CD1c-positive myeloid dendritic cell (primary cell): ENCODE measurements around the gene OBP2A.

ENCODE experiments used
- DNase-seq: peaks from one replicate; pipeline ENCODE4 v3.0.0-alpha.2; 2016; ENCODE audit errors: extremely low spot score

OBP2A gene

DNA sequence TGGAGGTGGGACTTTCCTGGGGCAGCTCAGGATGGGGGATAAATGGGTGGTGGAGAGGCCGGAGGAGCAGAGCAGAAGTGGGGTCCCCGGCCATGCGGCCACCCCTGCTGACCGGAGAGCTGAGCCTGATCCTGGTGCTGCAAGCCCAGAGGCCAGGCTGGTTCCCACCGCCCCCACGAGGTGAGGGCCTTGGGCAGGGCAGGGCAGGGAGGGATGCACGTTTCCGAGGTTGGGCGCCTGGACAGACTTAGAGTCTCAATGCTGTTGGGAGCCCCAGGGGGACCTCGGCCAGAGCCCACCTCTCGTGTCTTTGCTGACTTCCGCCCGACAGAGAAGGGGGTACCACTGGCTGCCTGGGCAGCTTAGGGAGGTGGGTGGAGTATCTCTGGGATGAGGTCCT, 5.5 kb downstream of the OBP2A start:
- DNase-seq = no peak

DNA sequence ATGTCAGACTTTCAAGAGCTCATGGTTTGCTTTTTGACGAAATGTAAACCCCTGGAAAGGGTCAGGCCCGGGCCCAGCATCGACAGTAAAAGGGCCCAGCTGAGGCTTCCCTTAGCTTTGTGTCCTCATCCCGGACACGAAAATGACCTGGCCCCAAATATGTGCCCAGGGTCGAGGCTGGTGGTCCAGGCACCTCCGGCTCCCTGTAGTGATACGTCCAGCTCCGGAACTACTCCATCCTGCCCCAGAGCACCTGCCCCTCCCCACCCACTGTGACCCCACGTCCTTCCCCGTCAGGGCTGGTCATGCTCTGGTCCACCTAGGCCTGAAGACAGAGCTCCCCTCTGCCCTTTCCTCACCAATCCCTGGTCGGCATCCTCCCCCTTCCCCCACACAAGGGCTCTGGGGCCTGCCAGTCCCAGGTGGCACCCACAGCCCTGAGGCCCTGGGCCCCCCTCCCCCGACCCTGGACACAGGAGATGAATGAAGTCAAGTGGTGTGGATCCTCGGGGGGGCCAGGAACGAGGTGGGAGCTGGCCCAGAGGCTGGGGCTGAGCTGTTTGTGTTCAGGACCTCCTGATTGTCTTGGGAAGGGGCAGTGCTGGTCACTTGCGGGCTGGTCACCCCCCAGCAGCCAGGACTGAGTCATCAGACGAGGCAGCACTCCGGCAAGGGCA, 6.2 kb downstream of the OBP2A start:
- DNase-seq = no peak

DNA sequence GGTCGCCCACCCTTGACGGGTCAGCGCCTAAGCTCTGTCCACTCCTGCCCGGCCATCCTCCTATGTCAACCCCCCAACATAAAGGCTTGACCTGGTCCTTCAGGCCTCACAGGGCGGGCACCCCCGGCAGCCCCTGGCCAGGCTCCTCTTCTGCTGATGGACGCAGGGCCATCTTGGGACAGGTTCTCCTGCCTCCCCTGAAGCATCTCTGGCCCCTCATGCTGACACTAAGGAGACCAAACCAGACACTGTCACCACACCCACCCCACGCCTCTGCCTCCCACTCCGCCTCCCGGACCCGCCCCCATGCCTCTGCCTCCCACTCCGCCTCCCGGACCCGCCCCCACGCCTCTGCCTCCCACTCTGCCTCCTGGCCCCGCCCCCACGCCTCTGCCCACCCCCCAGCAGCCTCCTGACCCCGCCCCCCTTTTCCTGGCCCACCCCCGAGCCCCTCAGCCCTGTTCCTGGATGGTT, 6.8 kb downstream of the OBP2A start:
- DNase-seq = no peak

DNA sequence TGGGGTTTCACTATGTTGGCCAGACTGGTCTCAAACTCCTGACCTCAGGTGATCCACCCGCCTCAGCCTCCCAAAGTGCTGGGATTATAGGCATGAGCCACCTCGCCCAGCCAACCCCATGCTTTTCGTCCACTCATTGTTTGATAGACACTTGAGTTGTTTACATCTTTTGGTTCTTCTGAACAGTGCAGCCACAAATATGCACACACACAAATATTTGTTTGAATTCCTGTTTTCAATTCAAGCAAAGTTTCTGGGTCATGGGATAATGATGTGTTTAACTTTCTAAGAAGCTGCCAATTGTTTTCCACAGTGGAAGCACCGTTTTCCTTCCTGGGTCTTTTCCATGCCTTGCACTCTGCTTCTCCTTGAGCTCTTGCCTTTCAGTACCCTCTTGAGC, 8.8 kb downstream of the OBP2A start:
- no peak for DNase-seq

DNA sequence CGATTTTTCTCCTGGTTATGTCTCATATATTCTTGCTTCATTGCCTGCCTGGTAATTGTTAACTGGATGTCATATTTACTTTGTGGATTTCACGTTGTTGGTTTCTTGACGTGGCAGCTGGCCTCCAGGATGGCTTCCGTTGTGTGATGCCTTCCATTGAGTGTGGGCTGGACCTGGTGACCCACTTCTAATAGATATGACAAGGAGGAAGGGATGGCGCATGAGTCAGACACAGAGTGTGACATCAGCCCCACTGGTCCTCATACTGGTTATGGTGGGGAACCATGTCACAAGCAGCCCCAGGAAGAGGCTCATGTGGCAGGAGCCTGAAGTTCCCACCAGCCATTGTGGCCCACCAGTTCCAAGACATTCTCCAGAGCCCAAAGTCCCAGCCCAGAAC, 9.3 kb downstream of the OBP2A start:
- no peak for DNase-seq

DNA sequence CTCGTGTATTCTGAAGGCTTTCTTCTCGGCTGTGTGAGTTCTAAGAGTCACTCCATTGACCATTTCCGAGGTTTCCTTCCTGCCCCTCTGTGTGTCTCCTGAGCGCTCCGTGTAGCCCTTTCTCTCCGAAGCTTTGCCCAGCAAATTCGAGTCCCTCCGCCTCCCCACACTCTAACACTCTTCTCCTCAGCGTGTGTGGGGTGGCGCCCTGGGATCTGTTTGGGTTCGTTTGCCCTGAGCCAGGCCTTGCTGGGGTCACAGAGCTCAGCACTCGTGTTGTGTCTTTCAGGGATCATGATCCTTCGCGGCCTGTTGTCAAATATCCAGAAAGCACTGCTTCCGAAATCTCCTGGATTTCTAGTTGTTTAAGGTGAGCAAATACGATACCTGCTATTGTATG, 10.0 kb downstream of the OBP2A start:
- DNase-seq = no peak

DNA sequence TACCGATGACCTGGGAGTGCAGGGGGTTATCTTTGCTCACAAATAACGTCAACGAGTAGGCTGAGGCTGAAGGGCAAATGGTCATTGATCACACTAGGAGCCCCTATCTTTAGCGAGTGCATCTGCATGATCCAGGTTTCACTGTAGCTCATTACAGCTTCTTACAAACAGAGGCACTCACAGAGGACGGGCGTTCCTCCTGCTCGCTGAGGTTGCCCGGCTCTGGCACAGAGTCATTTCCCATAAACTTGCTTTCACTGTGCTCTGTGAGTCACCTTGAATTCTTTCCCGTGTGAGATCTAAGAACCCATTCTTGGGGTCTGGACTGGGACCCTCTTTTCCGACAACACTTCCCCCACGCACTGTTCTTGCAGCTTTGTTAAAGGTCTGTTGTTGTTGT, 13.7 kb downstream of the OBP2A start:
- DNase-seq = no peak

DNA sequence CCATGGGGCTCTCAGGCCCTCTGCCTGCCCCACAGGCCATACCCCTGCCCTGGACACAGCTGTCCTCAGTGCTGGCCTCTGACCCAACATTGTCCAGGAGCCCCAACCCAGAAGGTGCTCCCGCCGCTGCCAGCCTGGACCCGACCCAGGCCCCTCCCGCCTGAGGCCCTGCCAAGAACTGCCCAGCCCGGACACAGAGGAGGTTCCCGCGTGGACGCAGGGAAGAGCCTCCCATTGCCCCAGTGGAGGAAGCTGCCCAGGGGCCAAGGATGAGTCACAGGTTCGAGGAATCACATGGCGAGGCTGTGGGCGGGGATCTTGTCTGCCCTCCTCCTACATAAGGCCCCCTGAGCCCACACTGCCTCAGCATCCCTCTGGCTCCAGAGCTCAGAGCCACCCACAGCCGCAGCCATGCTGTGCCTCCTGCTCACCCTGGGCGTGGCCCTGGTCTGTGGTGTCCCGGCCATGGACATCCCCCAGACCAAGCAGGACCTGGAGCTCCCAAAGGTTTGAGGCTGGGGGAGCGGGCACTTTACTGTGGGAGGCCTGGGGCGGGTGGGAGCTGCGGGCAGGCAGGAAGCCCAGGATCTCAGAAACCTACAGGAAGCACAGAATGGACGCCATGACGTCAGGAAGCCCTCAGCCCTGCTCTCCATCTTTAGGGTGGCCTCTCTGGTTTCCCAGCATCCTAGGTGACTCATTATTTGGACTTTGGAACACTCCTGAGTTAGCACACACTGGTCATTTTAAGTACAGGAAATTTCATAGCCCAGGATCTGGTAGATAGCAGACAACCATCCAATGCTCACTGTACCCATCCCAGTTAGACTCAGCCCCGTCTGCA, 15.7 kb downstream of the OBP2A start, which contains the start of gene PAEP:
TSS of gene PAEP (plus strand) at position 366 of the 844 bp plus-strand sequence.
- DNase-seq = no peak

DNA sequence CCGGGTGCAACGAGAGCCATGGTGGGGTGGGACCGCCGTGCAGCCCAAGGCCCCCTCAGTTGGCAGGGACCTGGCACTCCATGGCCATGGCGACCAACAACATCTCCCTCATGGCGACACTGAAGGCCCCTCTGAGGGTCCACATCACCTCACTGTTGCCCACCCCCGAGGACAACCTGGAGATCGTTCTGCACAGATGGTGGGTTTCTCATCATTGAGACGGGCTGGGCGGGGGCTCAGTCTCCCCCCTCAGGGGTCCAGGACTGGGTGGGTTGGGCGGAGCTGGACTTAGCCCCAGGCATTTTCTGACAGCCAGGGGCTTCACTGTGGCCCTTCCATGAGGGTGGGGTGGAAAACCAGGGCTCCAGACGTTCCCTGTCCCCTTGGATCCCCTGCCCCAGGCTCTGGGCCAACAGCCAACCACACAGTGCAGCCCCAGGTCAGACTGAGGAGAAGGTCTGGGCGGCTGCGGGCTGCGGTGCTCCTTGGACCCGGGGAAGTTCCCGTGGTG, 16.4 kb downstream of the OBP2A start:
- DNase-seq = no peak

DNA sequence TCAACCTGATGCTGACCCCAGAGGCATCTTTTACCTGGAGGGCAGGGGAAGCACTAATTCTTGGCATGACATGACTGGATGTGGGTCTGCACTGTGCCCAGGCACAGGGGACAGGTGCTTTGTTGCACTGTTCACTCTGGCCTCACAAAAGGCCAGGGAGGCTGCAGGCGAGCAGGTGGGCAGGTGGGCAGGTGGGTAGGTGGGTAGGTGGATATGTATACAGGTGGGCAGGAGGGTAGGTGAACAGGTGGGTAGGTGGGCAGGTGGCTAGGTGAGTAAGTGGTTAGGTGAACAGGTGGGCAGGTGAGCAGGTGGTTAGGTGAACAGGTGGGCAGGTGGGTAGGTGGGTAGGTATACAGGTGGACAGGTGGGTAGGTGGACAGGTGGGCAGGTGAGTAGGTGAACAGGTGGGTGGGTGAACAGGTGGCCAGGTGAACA, 17.1 kb downstream of the OBP2A start:
- no peak for DNase-seq

DNA sequence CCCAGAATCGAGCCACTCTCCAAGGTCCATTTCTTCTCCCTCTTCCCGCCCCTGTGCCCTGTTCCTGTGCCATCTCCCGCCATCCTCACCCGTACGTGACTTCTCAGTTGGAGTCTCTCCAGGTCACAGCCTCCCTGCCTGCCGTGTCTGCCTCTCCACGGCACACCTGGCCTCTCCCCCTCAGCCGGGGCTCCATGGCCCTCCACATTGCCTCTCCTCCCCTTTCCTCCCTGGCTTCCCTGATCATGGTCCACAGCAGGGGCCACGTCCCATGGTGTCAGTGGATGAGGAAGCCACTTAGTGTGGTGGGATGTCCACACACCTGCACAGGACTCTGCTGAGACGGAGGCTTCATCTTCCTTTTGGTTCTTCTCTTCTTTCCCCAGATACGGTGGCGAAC, 17.9 kb downstream of the OBP2A start:
- no peak for DNase-seq

DNA sequence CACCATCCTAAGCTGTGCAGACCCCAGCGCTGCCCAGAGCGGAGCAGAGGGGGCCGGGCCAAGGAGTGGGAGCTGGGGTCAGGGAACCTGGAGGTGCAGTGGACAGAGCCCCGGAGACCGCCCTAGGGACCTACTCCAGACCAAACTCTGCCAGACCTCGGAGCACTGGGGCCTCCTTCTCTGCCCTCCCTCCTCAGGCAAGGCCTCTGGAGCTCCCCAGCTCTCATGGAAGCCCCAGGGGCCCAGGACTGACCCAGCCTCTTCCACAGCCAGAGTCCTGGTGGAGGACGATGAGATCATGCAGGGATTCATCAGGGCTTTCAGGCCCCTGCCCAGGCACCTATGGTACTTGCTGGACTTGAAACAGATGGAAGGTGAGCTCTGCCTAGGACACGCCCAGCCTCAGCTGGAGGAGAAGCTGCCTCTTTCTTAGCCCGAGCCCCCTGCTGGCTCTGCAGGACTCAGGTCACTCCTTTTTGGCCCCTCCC, 19.3 kb downstream of the OBP2A start:
- no peak for DNase-seq

DNA sequence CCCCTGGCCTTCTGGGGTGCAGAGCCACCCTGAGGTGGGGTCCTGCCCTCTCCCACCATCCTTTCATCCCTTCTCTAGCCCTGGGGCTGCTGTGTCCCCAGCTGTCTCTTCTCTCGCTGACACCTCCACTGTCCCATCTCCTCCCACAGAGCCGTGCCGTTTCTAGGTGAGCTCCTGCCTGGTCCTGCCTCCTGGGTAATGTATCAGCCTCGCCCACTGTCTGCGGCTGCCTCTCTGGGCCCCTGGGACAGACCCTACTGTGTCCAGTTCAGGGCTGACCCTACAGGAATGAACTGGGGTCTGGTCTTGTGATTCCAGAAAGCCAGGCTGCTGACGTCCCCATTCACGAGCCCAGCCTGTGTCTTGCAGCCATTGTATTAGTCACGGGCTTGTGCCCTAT, 19.7 kb downstream of the OBP2A start:
- DNase-seq = no peak

DNA sequence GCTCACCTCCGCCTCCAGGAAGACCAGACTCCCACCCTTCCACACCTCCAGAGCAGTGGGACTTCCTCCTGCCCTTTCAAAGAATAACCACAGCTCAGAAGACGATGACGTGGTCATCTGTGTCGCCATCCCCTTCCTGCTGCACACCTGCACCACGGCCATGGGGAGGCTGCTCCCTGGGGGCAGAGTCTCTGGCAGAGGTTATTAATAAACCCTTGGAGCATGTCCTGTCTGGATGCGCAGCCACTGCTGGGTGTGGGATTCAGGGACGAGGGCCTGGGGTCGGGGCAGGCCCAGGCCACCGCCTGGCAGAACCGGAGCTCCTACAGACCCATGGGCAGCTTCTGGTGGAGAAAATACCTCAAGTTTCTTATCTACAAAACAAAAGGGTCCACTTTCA, 20.6 kb downstream of the OBP2A start:
- DNase-seq = no peak

DNA sequence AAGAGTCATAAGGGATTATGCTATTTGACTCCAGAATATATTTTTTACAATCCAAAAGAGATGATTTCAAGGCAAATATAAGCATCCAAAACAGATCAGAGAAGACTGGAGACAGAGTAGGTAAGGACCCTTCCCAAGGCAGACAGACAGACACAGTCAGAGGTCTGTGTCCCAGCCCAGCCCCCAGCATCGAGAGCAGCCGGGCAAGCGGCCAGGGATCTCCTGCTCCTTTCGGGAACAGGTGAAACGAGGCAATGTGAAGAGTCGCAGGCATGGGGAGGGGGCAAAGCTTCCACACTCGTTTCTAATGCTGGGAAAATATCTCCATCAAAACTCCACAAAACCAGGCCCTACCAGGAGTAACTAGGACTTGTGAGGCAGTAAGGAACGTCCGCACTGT, 21.4 kb downstream of the OBP2A start:
- DNase-seq = no peak

DNA sequence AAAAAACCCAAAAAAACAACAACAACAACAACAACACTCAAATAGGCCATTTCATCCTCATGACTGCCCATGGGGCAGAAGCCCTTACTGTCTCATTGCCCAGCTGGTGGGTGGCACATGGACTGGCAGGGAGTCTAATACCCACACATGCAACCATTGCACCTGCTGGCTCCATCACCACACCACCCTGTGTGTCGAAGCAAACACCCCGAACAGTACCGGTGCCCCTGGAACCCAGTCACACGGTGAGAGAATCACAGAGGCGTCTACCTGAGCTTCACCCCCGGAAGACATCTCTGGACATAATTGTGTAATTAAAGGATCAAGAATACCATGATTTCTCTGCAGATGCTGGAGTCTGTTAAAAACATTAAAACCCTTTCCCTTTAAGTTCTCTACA, 22.1 kb downstream of the OBP2A start:
- DNase-seq = no peak

DNA sequence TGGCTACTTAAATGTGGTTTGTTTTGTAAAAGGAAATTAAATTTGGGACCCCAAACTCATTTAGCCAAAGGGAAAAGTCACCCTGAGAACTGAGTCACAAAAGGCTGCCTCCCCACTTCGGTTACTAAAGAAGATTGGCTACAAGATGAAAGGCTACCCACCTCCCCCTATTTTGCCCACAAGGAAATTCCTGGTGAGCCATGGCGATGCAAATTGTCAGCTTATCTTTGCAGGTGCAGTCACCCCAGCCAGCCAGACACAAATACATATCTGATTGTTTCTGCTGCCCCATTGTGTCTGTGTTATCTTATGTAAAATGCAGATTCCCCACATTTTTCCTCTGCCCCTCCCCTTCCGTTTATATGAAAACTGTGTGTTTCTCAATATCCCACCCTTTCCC, 24.5 kb downstream of the OBP2A start:
- DNase-seq = no peak

DNA sequence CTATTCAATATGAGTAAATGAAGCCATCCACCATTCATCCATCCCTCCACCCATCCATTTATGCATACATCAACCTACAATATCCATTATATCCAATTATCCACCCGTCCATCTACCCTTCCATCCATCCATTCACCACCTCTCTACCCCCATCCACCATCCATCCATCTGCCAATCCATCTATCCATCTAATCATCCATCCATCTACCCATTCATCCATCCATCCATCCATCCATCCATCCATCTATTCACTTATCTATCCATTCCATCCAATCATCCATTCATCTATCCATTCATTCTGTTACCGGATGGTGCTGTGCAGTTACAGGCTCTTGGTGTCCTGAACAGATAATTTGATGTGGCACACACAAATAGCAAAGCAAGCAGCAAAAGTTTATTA, 26.3 kb downstream of the OBP2A start:
- no peak for DNase-seq

DNA sequence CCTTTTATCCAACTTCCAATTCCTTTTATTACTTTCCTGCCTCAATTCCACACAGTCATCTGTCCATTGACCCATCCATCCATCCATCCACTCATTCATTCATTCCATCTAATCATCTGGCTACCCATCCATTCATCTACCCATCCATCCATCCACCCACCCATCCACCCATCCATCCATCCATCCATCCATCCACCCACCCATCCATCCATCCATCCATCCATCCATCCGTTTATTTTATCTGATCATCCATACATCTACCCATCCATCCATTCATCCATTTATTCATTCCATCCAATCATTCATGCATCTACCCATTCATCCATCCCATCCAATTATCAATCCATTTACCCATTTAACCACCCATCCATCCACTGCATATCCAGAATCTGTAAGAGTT, 27.2 kb downstream of the OBP2A start:
- no peak for DNase-seq

DNA sequence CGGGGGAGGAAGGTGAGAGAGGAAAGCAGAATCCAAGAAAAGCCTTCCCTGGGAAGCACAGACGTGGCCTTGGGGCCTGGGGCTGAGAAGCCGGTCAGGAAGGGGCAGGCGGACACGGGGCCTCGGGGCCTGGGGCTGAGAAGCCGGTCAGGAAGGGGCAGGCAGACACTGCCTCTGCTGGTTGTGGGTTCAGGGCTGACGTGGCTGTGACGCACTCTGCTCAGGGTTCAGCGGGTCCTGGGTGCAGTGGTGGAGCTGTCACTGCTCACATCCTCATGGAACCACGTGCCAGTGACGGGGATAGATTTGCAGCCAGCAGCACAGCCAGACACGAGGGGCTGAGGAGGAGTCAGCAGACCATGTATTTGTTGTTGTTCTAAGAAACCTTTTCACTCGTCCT, 28.4 kb downstream of the OBP2A start:
- DNase-seq = no peak

DNA sequence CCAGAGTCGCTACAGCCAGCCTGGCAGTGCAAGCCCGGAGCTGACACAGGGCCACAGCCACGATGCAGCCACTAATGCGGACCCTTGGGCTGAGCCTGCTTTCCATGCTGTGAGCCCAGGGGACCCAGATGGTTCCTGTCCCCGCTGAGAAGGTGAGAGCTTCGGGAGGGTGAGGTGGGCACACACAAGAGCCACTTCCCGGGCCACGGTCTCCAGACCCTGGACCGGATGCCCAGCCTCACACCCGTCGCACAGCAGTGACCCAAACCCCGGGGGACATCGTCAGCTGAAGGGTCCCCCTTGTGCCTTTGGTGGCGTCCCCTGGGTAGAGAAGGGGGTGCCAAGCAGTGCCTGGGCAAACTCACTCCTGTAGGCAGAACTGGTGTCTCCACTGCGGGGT, 29.0 kb downstream of the OBP2A start:
- no peak for DNase-seq

DNA sequence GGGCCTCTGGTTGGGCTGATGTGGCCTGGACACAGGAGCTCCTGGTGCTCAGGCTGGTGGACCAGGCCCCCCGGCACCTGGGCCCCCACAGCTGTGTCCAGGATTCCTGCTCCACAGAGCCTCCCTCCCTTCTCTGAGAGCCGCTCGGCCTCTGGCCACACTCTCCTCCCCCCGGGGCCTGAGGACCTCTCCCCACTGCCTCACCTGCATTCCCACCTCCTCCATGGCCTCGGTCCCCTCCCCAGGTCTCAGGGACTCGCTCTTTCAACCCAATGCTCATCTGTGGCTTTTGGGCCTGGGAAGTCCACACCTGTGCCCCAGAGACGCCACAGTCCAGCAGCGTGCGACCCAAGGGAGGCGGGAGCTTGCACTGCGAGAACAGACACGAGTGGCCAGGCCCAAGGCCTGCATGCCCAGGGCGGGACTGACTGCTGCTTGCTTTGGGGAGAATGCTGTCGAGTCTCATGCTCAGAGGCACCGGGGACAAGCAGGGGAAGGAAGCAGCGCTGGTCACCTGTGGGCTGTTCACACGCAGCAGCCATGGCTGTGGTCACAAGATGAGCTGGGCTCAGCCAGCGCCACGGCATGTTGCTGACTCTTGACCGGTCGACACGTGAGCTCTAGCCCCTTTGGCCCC, 30.2 kb downstream of the OBP2A start:
- no peak for DNase-seq
